Type B pancreatic cell (in vitro differentiated cells): ENCODE data around the gene CATSPERE. TPM values are rescaled to one million over a fixed set of nuclear protein-coding genes. Genes with fewer than 3 reads are reported as not detected.
"Not testable (repeated sequence)": the region's sequence is repeated elsewhere in the genome, so short reads cannot be mapped to it uniquely, and the experiment has no call there.

Experiments used
- DNase-seq: peaks from one replicate; pipeline ENCODE4 v3.0.0; 2021; ENCODE audit warnings: mixed read lengths; ENCODE audit not compliant: unreplicated experiment; ENCODE audit errors: extremely low spot score
- H3K27ac Mint-ChIP-seq: 2 replicates; pipeline ENCODE4 v1.8.0; 2021; ENCODE audit warnings: mild to moderate bottlenecking, mixed read lengths
- H3K27me3 Mint-ChIP-seq: 2 replicates; pipeline ENCODE4 v1.8.0; 2021; ENCODE audit warnings: mixed read lengths
- H3K36me3 Mint-ChIP-seq: 2 replicates; pipeline ENCODE4 v1.8.0; 2021; ENCODE audit warnings: mixed read lengths
- H3K4me1 Mint-ChIP-seq: one replicate; pipeline ENCODE4 v1.8.0; 2021; ENCODE audit warnings: mixed read lengths; ENCODE audit not compliant: unreplicated experiment
- H3K4me3 Mint-ChIP-seq: 2 replicates; pipeline ENCODE4 v1.8.0; 2021; ENCODE audit warnings: mild to moderate bottlenecking, mixed read lengths
- H3K9me3 Mint-ChIP-seq: 2 replicates; pipeline ENCODE4 v1.8.0; 2021; ENCODE audit warnings: mixed read lengths
- CTCF ChIP-seq: fragments of 200-600 bp; sonication (generic); conservative IDR thresholded peaks from 2 replicates; pipeline ENCODE4 v1.5.0; 2021; ENCODE audit warnings: antibody characterized with exemption, mild to moderate bottlenecking
- total RNA-seq: library from RNA; stranded (reverse); gene quantifications from 2 replicates; pipeline ENCODE4 v1.2.1, GENCODE V29; 2021; ENCODE audit warnings: low replicate concordance

The CATSPERE gene
- total RNA-seq, 1 donor from 2014 or later: 1.1 TPM

- H3K9me3 Mint-ChIP-seq: no peaks in the 10 kb centered on the region
- H3K4me1 Mint-ChIP-seq: peaks cover 13% of the 10 kb centered on the region
- H3K36me3 Mint-ChIP-seq: peaks cover 20% of the 10 kb centered on the region
- no peak overlapping the region for H3K4me3 Mint-ChIP-seq
- no peak for TF ChIP-seq CTCF
- no peak for DNase-seq
- no peaks in the 10 kb centered on the region for H3K27me3 Mint-ChIP-seq
- H3K27ac Mint-ChIP-seq: no peak overlapping the region
These were observed 203.3 kb downstream of the CATSPERE start for GRCh38 chr1:244664353-244664752.

DNA sequence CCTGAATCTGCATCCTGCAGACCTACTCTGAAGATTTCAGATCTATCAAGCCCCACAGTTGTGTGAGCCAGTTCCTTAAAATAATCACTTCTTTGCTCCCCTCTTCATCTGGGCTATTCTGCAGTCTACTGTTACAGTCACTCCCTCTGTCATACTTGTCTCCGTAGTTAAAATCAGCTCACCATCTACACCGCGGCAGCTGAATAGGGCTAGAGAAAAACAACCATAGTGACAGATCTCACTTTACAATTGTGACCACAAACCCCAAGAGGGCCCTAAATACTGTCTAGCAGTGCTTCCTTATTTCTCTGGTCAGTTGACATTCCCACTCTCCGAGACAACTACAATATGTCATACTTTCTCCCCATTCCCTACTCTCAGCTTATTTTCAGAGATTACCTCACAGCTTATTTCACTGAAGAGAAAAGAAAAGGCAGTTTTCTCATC is 204.7 kb downstream of the CATSPERE start:
- no peak overlapping the region for H3K27ac Mint-ChIP-seq
- H3K9me3 Mint-ChIP-seq: peaks cover under 1% of the 10 kb centered on the region
- no peak for DNase-seq
- peaks cover 13% of the 10 kb centered on the region for H3K4me1 Mint-ChIP-seq
- H3K4me3 Mint-ChIP-seq: no peak overlapping the region
- no peaks in the 10 kb centered on the region for H3K27me3 Mint-ChIP-seq
- TF ChIP-seq CTCF: no peak
- H3K36me3 Mint-ChIP-seq: peaks cover 16% of the 10 kb centered on the region

DNA sequence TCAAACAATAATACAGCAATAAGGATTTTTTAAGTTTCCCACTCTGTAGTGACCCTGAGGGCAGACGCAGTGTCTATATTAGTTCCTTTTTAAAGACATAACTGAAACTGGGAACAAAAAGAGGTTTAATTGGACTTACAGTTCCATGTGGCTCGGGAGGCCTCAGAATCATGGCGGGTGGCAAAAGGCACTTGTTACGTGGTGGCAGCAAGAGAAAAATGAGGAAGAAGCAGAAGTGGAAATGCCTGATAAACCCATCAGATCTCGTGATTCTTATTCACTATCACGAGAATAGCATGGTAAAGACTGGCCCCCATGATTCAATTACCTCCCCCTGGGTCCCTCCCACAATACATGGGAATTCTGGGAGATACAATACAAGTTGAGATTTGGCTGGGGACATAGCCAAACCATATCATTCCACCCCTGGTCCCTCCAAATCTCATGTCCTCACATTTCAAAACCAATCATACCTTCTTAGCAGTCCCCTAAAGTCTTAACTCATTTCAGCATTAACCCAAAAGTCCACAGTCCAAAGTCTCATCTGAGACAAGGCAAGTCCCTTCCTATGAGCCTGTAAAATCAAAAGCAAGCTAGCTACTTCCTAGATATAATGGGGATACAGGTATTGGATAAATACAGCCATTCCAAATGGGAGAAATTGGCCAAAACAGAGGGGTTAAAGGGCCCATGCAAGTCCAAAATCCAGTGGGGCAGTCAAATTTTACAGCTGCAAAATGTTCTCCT is 205.8 kb downstream of the CATSPERE start:
- Mint-ChIP-seq H3K36me3 (peaks cover 20% of the 10 kb centered on the region), H3K4me1 (peaks cover 13% of the 10 kb centered on the region)
- H3K9me3 Mint-ChIP-seq, H3K27me3 Mint-ChIP-seq, DNase-seq, H3K4me3 Mint-ChIP-seq, H3K27ac Mint-ChIP-seq: not testable (repeated sequence)

GRCh38 chr1:244667797-244668196 is 206.7 kb downstream of the CATSPERE start:
- Mint-ChIP-seq H3K9me3 (peaks cover 5% of the 10 kb centered on the region), H3K36me3 (peaks cover 18% of the 10 kb centered on the region), H3K27ac (no peak overlapping the region), H3K4me1 (peaks cover 9% of the 10 kb centered on the region), H3K4me3 (no peak overlapping the region), H3K27me3 (no peaks in the 10 kb centered on the region)
- TF ChIP-seq CTCF: no peak
- DNase-seq: no peak

- Mint-ChIP-seq H3K9me3 (peaks cover 14% of the 10 kb centered on the region), H3K4me1 (peaks cover 4% of the 10 kb centered on the region), H3K4me3 (no peak overlapping the region)
These were observed 212.0 kb downstream of the CATSPERE start for GRCh38 chr1:244672946-244673682.

More at GRCh38 chr1:244672946-244673682, 212.0 kb downstream of the CATSPERE start:
- TF ChIP-seq CTCF: no peak
- Mint-ChIP-seq H3K36me3 (peaks cover 33% of the 10 kb centered on the region), H3K27ac (no peak overlapping the region), H3K27me3 (no peaks in the 10 kb centered on the region)
- DNase-seq: no peak
